Measurements from ENCODE around the gene ALDH9A1. TPM values are rescaled to one million over a fixed set of nuclear protein-coding genes. Genes with fewer than 3 reads are reported as not detected.
"Not testable (repeated sequence)": the region's sequence is repeated elsewhere in the genome, so short reads cannot be mapped to it uniquely, and the experiment has no call there.

Gene ALDH9A1
- total RNA-seq, 1 donor from 2014 or later: 44.7 TPM

GRCh38 chr1:165688046-165688445, 10.3 kb downstream of the ALDH9A1 start:
- DNase-seq (ENCODE audit: extremely low read depth, low read depth, low spot score): no peak

GRCh38 chr1:165686971-165687433, 11.4 kb downstream of the ALDH9A1 start:
- no peak for DNase-seq (ENCODE audit: extremely low read depth, low read depth, low spot score)

- no peak for DNase-seq (ENCODE audit: extremely low read depth, low read depth, low spot score)
Observed at GRCh38 chr1:165686121-165686970, 12.0 kb downstream of the ALDH9A1 start.

GRCh38 chr1:165683848-165684485, 14.4 kb downstream of the ALDH9A1 start:
- DNase-seq (ENCODE audit: extremely low read depth, low read depth, low spot score): no peak

- DNase-seq (ENCODE audit: extremely low read depth, low read depth, low spot score): not testable (repeated sequence)
Observed at GRCh38 chr1:165680773-165681172, 17.6 kb downstream of the ALDH9A1 start.

- DNase-seq (ENCODE audit: extremely low read depth, low read depth, low spot score): no peak
Observed at GRCh38 chr1:165680303-165680702, 18.1 kb downstream of the ALDH9A1 start.

- no peak for DNase-seq (ENCODE audit: extremely low read depth, low read depth, low spot score)
Observed at GRCh38 chr1:165679282-165680036, 18.9 kb downstream of the ALDH9A1 start.

- DNase-seq (ENCODE audit: extremely low read depth, low read depth, low spot score): no peak
Observed at GRCh38 chr1:165678509-165678908, 19.9 kb downstream of the ALDH9A1 start.

GRCh38 chr1:165675794-165676193, 22.6 kb downstream of the ALDH9A1 start:
- DNase-seq (ENCODE audit: extremely low read depth, low read depth, low spot score): no peak

- no peak for DNase-seq (ENCODE audit: extremely low read depth, low read depth, low spot score)
Observed at GRCh38 chr1:165674599-165674998, 23.8 kb downstream of the ALDH9A1 start.

- DNase-seq (ENCODE audit: extremely low read depth, low read depth, low spot score): no peak
Observed at GRCh38 chr1:165671526-165671925, 26.8 kb downstream of the ALDH9A1 start.

GRCh38 chr1:165668184-165668583, 30.2 kb downstream of the ALDH9A1 start:
- no peak for DNase-seq (ENCODE audit: extremely low read depth, low read depth, low spot score)

- DNase-seq (ENCODE audit: extremely low read depth, low read depth, low spot score): no peak
Observed at GRCh38 chr1:165666152-165666825, 32.1 kb downstream of the ALDH9A1 start.

GRCh38 chr1:165662186-165662585, 36.2 kb downstream of the ALDH9A1 start:
- no peak for DNase-seq (ENCODE audit: extremely low read depth, low read depth, low spot score)

GRCh38 chr1:165661703-165662102, 36.7 kb downstream of the ALDH9A1 start:
- no peak for DNase-seq (ENCODE audit: extremely low read depth, low read depth, low spot score)

GRCh38 chr1:165659581-165659895, 38.8 kb downstream of the ALDH9A1 start:
- no peak for DNase-seq (ENCODE audit: extremely low read depth, low read depth, low spot score)

- not testable (repeated sequence) for DNase-seq (ENCODE audit: extremely low read depth, low read depth, low spot score)
Observed at GRCh38 chr1:165658766-165659580, 39.4 kb downstream of the ALDH9A1 start.

- DNase-seq (ENCODE audit: extremely low read depth, low read depth, low spot score): no peak
Observed at GRCh38 chr1:165650981-165651625, 47.3 kb downstream of the ALDH9A1 start.

- DNase-seq (ENCODE audit: extremely low read depth, low read depth, low spot score): no peak
Observed at GRCh38 chr1:165648919-165649572, 49.3 kb downstream of the ALDH9A1 start.
